Ascending aorta (tissue), 2 donors: ENCODE results near the gene RALGAPA2. TPM values are rescaled to one million over a fixed set of nuclear protein-coding genes. Genes with fewer than 3 reads are reported as not detected.

ENCODE experiments used
- DNase-seq, 2 donors: peaks; one replicate each; pipeline ENCODE4 v3.0.0-alpha.2; 2019; ENCODE audit warnings: low spot score in 2 of 2
- H3K27ac ChIP-seq, 2 donors: fragments of 200-600 bp; sonication (generic); one replicate each; pipeline ENCODE4 v1.5.1; 2016 to 2017; ENCODE audit warnings: mild to moderate bottlenecking in 1 of 2
- H3K27me3 ChIP-seq: fragments of 200-600 bp; sonication (generic); one replicate; pipeline ENCODE4 v1.5.1; 2017
- H3K36me3 ChIP-seq, 2 donors: fragments of 200-600 bp; sonication (generic); one replicate each; pipeline ENCODE4 v1.5.1; 2016
- H3K4me1 ChIP-seq, 2 donors: fragments of 200-600 bp; sonication (generic); one replicate each; pipeline ENCODE4 v1.5.1; 2016 to 2017; ENCODE audit warnings: mild to moderate bottlenecking in 1 of 2
- H3K4me3 ChIP-seq, 2 donors: fragments of 200-600 bp; sonication (generic); one replicate each; pipeline ENCODE4 v1.5.1; 2016 to 2017; ENCODE audit warnings: mild to moderate bottlenecking in 1 of 2
- H3K9me3 ChIP-seq, 2 donors: fragments of 200-600 bp; sonication (generic); one replicate each; pipeline ENCODE4 v1.5.1; 2016
- CTCF ChIP-seq, 3 experiments: fragments of 200-600 bp in 2 of 3; fragments of 450-650 bp in 1 of 3; sonication (generic) in 2 of 3; IDR thresholded peaks; one replicate each; pipeline ENCODE4 v1.5.1; 2016 to 2019; ENCODE audit warnings: antibody characterized with exemption in 3 of 3, mild to moderate bottlenecking in 1 of 3, moderate library complexity in 1 of 3
- intact Hi-C: fragments of 100-400 bp; cut with DNase I; formaldehyde crosslinking; loops from one replicate; pipeline ENCODE4 v1.15.1; 2023
- total RNA-seq: library from RNA; depleted of rRNA; stranded (reverse); fragments of >200 nt; gene quantifications from one replicate; pipeline ENCODE4 v1.1.0, GENCODE V29; 2016

Gene RALGAPA2
- total RNA-seq, 1 donor from 2014 or later = 68.9 TPM

- peaks cover 6 to 17% of the 10 kb centered on the region in 2 donors for H3K36me3 ChIP-seq
- H3K27ac ChIP-seq = no peak overlapping the region
- intact Hi-C loops = no loop called here
- DNase-seq = no peak
- H3K4me1 ChIP-seq = no peaks in the 10 kb centered on the region
- TF ChIP-seq CTCF (IDR thresholded peaks at IDR 0.05) = no peak
- H3K4me3 ChIP-seq = no peak overlapping the region
- H3K9me3 ChIP-seq = no peaks in the 10 kb centered on the region
- no peaks in the 10 kb centered on the region for H3K27me3 ChIP-seq
Measured at GRCh38 chr20:20529597-20529996, 182.8 kb downstream of the RALGAPA2 start.

- no peak for DNase-seq
- no peak overlapping the region for H3K4me3 ChIP-seq
- H3K36me3 ChIP-seq = peaks cover 6 to 17% of the 10 kb centered on the region in 2 donors
Measured at GRCh38 chr20:20528861-20529260, 183.6 kb downstream of the RALGAPA2 start.

GRCh38 chr20:20527661-20528060 is 184.8 kb downstream of the RALGAPA2 start:
- intact Hi-C loops = no loop called here
- H3K9me3 ChIP-seq = no peaks in the 10 kb centered on the region
- H3K27me3 ChIP-seq = no peaks in the 10 kb centered on the region
- H3K27ac ChIP-seq = no peak overlapping the region
- H3K4me1 ChIP-seq = no peaks in the 10 kb centered on the region
- peaks cover 6 to 17% of the 10 kb centered on the region in 2 donors for H3K36me3 ChIP-seq
- no peak for DNase-seq
- no peak for TF ChIP-seq CTCF (IDR thresholded peaks at IDR 0.05)
- no peak overlapping the region for H3K4me3 ChIP-seq

More at GRCh38 chr20:20528861-20529260, 183.6 kb downstream of the RALGAPA2 start:
- Histone ChIP-seq H3K9me3 (no peaks in the 10 kb centered on the region), H3K27ac (no peak overlapping the region), H3K4me1 (no peaks in the 10 kb centered on the region), H3K27me3 (no peaks in the 10 kb centered on the region)
- intact Hi-C loops = no loop called here
- no peak for TF ChIP-seq CTCF (IDR thresholded peaks at IDR 0.05)

DNA sequence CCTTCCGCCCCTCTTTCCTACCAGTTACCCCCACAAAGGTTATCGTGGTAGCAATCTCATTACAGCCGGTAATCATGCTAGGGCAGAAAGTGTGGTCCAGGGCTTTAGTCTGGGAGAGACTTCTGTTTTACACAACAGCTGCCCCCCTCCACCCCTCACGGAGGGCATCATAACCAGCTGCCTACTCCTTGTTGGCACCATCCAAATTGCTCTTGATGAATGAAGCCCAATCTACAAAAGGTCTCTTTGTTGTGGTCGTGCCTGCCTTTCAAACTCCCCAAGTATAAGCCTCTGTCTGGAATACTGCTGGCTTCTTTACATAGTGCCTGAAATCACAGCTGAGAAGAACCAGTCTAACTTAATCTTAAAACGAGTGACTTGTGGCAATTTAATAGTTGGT is 186.7 kb downstream of the RALGAPA2 start:
- no peaks in the 10 kb centered on the region for H3K9me3 ChIP-seq
- H3K36me3 ChIP-seq = peaks cover under 1 to 15% of the 10 kb centered on the region in 2 donors
- no peaks in the 10 kb centered on the region for H3K4me1 ChIP-seq
- TF ChIP-seq CTCF (IDR thresholded peaks at IDR 0.05) = no peak
- H3K27me3 ChIP-seq = no peaks in the 10 kb centered on the region
- no peak overlapping the region for H3K4me3 ChIP-seq
- H3K27ac ChIP-seq = no peak overlapping the region
- intact Hi-C loops = no loop called here
- DNase-seq = no peak

GRCh38 chr20:20525214-20525613 is 187.2 kb downstream of the RALGAPA2 start:
- no peaks in the 10 kb centered on the region for H3K4me1 ChIP-seq
- no peaks in the 10 kb centered on the region for H3K27me3 ChIP-seq
- H3K4me3 ChIP-seq = no peak overlapping the region
- no peak for TF ChIP-seq CTCF (IDR thresholded peaks at IDR 0.05)
- H3K36me3 ChIP-seq = peaks cover 6 to 18% of the 10 kb centered on the region in 2 donors
- H3K27ac ChIP-seq = no peak overlapping the region
- no peak for DNase-seq
- no peaks in the 10 kb centered on the region for H3K9me3 ChIP-seq
- intact Hi-C loops = no loop called here

GRCh38 chr20:20524756-20525155 is 187.7 kb downstream of the RALGAPA2 start:
- TF ChIP-seq CTCF (IDR thresholded peaks at IDR 0.05) = no peak
- H3K27ac ChIP-seq = no peak overlapping the region
- DNase-seq = no peak
- intact Hi-C loops = no loop called here
- H3K9me3 ChIP-seq = no peaks in the 10 kb centered on the region
- peaks cover 6 to 22% of the 10 kb centered on the region in 2 donors for H3K36me3 ChIP-seq
- no peaks in the 10 kb centered on the region for H3K4me1 ChIP-seq
- H3K27me3 ChIP-seq = no peaks in the 10 kb centered on the region
- H3K4me3 ChIP-seq = no peak overlapping the region
